ENCODE results near the gene AKR1D1.
"Not testable (repeated sequence)": the region's sequence is repeated elsewhere in the genome, so short reads cannot be mapped to it uniquely, and the experiment has no call there.

AKR1D1 gene

DNA sequence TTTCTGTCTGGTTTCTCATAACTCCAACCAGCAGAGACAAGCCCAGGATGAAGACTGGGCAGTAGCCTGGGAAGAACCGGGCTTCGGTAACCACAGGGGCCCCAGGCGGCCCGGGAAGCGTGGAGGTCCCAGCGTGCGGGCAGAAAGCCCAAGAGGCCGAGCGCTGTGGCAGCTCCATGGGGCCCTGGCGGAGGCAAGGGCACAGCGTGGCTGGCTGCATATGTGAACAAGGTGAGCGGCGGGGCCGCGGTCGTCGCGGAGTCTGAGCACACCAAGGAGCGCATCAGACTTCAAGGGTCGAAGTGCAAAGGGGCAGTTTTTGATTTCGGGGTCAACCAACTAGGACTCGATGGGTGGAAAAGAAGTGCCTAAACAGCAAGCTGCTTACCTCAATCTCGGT is 45.9 kb downstream of the AKR1D1 start:
- no peak for DNase-seq (ENCODE audit: low spot score)

DNA sequence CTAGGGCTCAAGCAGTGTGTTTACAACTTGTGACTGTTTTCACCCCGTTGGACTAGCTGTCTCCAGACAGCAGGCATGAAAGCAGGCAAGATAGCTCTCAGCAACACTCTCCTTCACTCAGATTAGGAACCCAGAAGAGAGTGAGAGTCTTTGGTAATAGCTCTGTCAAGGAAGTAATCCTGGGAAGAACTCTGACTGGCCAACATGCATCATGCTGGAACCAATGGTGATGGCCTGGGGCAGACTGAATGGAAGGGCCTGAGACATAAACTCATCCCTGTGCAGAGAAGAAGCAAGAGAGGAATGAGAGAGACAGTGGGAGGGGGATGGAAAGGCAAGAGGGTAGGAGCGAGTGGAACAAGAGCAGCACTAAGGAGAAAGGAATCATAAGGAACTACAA is 48.9 kb downstream of the AKR1D1 start:
- DNase-seq (ENCODE audit: low spot score) = no peak

DNA sequence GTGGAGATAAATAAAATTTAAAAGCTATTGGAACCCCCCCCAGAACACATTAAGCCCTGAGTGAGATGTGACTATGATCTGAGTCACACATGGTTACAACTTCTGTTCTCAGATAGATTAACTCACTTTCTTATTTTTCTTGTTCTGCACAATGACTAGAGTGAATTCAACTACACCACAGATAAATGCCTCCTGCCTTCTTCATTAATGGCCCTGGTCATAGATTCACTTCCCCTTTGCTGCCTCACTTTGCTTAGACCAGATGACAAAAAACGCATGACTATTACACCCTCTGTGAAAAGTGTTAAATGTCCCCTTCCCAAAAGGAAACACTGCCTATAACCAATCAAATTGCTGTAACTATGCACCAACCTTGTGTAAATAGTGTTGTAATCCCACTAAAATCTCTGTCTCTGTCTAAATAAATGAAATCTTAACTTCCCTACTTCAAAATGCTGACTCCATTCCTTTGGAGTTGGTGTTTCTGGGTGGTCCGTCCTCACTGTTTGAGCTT is 49.4 kb downstream of the AKR1D1 start:
- DNase-seq (ENCODE audit: low spot score) = no peak

GRCh38 chr7:138126928-138127327 is 50.7 kb downstream of the AKR1D1 start:
- DNase-seq (ENCODE audit: low spot score) = no peak

GRCh38 chr7:138127996-138128395 is 51.7 kb downstream of the AKR1D1 start:
- DNase-seq (ENCODE audit: low spot score) = no peak

- DNase-seq (ENCODE audit: low spot score) = no peak
Observed at GRCh38 chr7:138129551-138130165, 53.4 kb downstream of the AKR1D1 start.

GRCh38 chr7:138137423-138138171 is 61.3 kb downstream of the AKR1D1 start:
- no peak for DNase-seq (ENCODE audit: low spot score)

- no peak for DNase-seq (ENCODE audit: low spot score)
Observed at GRCh38 chr7:138138244-138138643, 62.0 kb downstream of the AKR1D1 start.

GRCh38 chr7:138142583-138143201 is 66.4 kb downstream of the AKR1D1 start:
- DNase-seq (ENCODE audit: low spot score) = no peak

- DNase-seq (ENCODE audit: low spot score) = no peak
Observed at GRCh38 chr7:138144958-138145357, 68.7 kb downstream of the AKR1D1 start.

DNA sequence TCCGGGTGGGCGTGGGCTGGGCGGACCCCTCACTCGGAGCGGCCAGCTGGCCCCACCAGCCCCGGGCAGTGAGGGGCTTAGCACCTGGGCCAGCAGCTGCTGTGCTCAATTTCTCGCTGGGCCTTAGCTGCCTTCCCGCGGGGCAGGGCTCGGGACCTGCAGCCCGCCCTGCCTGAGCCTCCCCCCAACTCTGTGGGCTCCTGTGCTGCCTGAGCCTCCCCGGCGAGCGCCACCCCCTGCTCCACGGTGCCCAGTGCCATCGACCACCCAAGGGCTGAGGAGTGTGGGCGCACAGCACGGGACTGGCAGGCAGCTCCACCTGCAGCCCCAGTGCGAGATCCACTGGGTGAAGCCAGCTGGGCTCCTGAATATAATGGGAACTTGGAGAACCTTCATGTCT is 70.0 kb downstream of the AKR1D1 start:
- DNase-seq (ENCODE audit: low spot score) = not testable (repeated sequence)

DNA sequence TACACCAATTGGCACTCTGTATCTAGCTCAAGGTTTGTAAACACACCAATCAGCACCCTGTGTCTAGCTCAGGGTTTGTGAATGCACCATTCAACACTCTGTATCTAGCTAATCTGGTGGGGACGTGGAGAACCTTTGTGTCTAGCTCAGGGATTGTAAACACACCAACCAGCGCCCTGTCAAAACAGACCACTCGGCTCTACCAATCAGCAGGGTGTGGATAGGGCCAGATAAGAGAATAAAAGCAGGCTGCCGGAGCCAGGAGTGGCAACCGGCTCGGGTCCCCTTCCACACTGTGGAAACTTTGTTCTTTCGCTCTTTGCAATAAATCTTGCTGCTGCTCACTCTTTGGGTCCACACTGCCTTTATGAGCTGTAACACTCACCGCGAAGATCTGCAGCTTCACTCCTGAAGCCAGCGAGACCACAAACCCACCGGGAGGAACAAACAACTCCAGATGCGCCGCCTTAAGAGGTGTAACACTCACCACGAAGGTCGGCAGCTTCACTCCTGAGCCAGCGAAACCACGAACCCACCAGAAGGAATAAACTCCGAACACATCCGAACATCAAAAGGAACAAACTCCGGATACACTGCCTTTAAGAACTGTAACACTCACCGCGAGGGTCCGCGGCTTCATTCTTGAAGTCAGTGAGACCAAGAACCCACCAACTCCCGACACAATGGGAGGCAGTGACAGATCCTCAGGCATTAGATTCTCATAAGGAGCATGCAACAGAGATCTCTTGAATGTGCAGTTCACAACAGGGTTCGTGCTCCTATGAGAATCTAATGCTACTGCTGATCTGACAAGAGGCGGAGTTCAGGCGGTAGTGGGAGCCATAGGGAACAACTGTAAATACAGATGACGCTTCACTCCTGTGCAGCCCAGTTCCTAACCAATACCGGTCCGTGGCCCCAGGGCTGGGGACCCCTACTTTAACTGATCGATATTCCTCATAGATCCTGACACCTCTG is 70.8 kb downstream of the AKR1D1 start:
- DNase-seq (ENCODE audit: low spot score) = not testable (repeated sequence)

GRCh38 chr7:138151731-138152577 is 75.7 kb downstream of the AKR1D1 start:
- DNase-seq (ENCODE audit: low spot score) = no peak

DNA sequence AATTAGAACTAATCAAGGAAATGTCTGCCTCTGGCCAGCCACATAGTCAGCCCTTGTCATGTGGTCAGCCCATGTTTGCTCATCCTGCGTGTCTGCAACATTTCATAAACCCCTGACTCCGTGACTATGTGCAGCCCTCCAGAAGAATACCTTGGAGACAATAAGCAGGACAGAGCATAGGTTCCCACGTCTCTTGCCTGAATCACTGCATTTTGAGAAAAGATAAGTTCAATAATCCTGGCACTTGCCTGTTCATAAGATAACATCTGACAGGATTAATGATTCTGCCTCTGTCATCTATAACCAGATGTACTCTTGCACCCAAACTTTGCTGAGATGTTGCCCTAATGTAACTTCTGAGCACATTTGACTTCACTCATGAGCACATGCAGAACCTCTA is 78.4 kb downstream of the AKR1D1 start:
- no peak for DNase-seq (ENCODE audit: low spot score)

GRCh38 chr7:138157702-138158101 is 81.4 kb downstream of the AKR1D1 start:
- DNase-seq (ENCODE audit: low spot score) = no peak

- DNase-seq (ENCODE audit: low spot score) = no peak
Observed at GRCh38 chr7:138158739-138159528, 82.7 kb downstream of the AKR1D1 start.

GRCh38 chr7:138161600-138162081 is 85.4 kb downstream of the AKR1D1 start:
- peak; percentile 92 for DNase-seq (ENCODE audit: low spot score)

DNA sequence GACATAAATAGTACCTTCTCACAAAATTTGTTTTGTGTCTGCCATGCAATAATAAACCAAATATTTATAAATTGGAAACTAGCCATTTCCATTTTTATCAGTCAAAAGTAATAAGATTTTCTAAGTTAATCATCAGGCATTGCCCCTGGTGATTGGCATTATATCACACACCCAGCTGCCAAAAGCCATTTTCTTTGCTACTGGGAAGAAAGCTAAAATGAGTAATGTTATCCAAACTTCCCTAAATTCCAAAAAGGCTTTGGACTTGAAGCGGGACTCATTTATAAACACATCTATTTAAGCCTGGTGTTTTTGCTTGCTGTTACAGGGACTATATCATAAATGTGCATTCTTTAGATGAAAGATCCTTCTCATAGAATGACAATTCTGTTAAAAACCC is 86.0 kb downstream of the AKR1D1 start:
- no peak for DNase-seq (ENCODE audit: low spot score)

GRCh38 chr7:138163800-138164199 is 87.5 kb downstream of the AKR1D1 start:
- DNase-seq (ENCODE audit: low spot score) = no peak

GRCh38 chr7:138164804-138165203 is 88.5 kb downstream of the AKR1D1 start:
- DNase-seq (ENCODE audit: low spot score) = no peak

Measured in SW480 (cell line).